GM18508 (cell line): Measurements from ENCODE around the gene PDE2A.

Experiments
- ATAC-seq: cut with Tn5 transposase; IDR thresholded peaks from one replicate; pipeline ENCODE4 v1.9.1; 2021; ENCODE audit warnings: moderate number of reproducible peaks; ENCODE audit not compliant: insufficient read depth, unreplicated experiment

The PDE2A gene

GRCh38 chr11:72705442-72706365 is 31.5 kb upstream of the PDE2A start:
- no peak for ATAC-seq

GRCh38 chr11:72704783-72705265 is 30.6 kb upstream of the PDE2A start:
- no peak for ATAC-seq

GRCh38 chr11:72704028-72704782 is 30.0 kb upstream of the PDE2A start:
- ATAC-seq, result no peak

- no peak for ATAC-seq
Observed at GRCh38 chr11:72703267-72704008, 29.2 kb upstream of the PDE2A start.

DNA sequence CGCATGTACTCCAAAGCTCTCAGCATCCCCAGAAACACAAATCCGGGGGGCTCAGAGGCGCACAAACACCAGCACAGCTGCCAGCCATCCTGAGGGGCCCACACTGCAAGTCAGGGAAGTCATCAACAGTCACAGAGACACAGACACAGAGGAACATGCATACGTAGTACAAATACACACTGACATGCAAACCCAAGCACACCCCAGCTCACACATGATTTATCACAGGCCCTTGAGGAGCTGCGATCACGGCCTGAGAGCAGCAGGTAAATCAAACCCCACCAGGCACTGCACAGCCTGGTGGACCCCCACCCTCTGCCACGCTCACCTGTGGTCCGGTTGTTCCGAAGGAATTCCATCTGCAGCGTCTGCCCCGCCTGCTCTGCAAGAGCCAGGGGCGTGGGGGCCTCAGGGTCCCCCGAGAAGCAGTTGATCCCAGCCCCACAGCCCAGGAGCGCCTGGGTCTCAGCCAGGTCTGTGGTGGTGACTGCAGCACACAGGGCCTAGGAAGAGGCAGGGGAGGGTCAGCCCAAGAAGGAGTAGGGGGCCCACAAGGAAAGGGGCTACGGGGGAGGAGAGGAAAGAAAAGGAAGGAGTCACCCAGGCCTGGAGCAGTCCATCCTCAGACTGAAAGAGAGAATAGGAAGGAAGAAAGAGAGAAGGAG is 28.5 kb upstream of the PDE2A start:
- no peak for ATAC-seq

- ATAC-seq, result no peak
Observed at GRCh38 chr11:72702096-72702495, 27.9 kb upstream of the PDE2A start.

GRCh38 chr11:72701466-72701865 is 27.2 kb upstream of the PDE2A start:
- no peak for ATAC-seq

DNA sequence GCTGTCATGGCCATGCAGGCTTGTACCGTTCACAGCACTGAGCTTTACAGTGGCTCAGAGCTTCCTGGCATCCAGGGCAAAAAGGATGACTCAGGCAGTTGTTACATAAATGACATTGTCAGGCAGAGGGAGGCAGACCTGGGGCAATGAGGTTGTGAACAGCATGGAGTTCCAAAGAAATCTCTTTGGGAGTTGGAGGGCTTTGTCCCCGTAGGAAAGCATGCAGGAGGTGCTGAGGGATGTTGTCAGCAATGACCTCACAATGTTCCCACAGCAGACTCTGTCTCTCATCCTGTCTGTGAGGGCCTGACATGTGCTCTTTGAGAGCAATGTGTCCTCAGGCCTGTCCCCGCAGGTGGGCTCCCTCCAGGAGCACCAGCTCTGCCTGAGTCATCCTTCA is 25.9 kb upstream of the PDE2A start:
- no peak for ATAC-seq

- ATAC-seq, result no peak
Observed at GRCh38 chr11:72697814-72698213, 23.6 kb upstream of the PDE2A start.

- ATAC-seq, result no peak
Observed at GRCh38 chr11:72696866-72697700, 22.9 kb upstream of the PDE2A start.

- ATAC-seq, result no peak
Observed at GRCh38 chr11:72695354-72695753, 21.1 kb upstream of the PDE2A start.

DNA sequence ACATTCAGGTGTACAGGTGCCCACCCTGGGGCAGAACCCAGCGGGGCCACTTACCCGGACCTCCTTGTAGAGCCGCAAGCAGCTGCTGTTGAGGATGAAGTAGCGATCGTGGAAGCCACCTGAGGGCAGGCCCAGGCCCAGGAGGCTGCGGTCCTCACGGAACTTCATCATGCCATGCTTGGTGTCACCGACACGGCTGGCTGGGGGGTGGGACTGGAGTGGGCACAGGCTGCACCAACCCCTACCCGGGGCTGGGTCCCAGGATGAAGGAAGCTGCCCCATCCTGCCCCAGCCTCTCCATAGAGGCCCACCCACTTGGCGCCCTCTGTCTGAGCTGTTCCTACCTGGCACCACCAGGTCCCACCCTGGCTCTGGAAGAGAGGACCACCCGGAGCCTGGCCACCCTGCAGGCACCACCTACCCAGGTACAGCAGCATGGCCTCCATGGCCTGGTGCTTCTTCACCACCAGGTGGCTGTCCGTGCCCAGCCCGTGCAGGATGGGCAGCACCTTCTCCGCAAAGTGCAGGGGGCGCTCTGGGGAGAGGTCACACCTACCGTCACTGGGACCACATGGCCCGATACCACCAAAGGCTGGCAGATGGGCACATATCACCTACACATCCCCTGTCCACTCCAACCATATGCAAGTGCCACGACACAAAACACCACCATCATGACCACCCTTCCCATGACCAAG is 19.2 kb upstream of the PDE2A start:
- ATAC-seq, result no peak

- ATAC-seq, result no peak
Observed at GRCh38 chr11:72692498-72693237, 18.4 kb upstream of the PDE2A start.

- no peak for ATAC-seq
Observed at GRCh38 chr11:72690166-72690565, 15.9 kb upstream of the PDE2A start.

- ATAC-seq, result no peak
Observed at GRCh38 chr11:72688929-72689328, 14.7 kb upstream of the PDE2A start.

- no peak for ATAC-seq
Observed at GRCh38 chr11:72688486-72688885, 14.3 kb upstream of the PDE2A start.

- no peak for ATAC-seq
Observed at GRCh38 chr11:72687326-72687725, 13.1 kb upstream of the PDE2A start.

- no peak for ATAC-seq
Observed at GRCh38 chr11:72686639-72687220, 12.5 kb upstream of the PDE2A start.
